Measurements from ENCODE around the gene GP1BB.

- TF ChIP-seq POLR2A (IDR thresholded peaks at IDR 0.05) (no peak), CTCF (IDR thresholded peaks at IDR 0.05) (no peak)
These were observed 30.8 kb downstream of the GP1BB start for GRCh38 chr22:19753996-19754700.

Data from lower leg skin (tissue), 3 donors.